HepG2 (cell line): Measurements from ENCODE around the gene INF2. TPM values are rescaled to one million over a fixed set of nuclear protein-coding genes. Genes with fewer than 3 reads are reported as not detected.

ENCODE experiments used
- ARNT2 ChIP-seq: sonication (generic); formaldehyde crosslinking; IDR thresholded peaks from 2 replicates; pipeline ENCODE4 v1.8.0; 2022; ENCODE audit warnings: mild to moderate bottlenecking, low read depth, missing genetic modification reagents, moderate library complexity
- CEBPB ChIP-seq: IDR thresholded peaks from 2 replicates; pipeline ENCODE4 v1.6.1; 2011; ENCODE audit warnings: low read depth, low read length, improper control_type of control experiment, borderline replicate concordance
- CTCF ChIP-seq: sonication (generic); formaldehyde crosslinking; IDR thresholded peaks from 2 replicates; pipeline ENCODE4 v1.5.0; 2020; ENCODE audit warnings: mild to moderate bottlenecking, missing genetic modification reagents, moderate library complexity
- KDM4B ChIP-seq: sonication (generic); formaldehyde crosslinking; IDR thresholded peaks from 2 replicates; pipeline ENCODE4 v1.4.0; 2020; ENCODE audit warnings: missing genetic modification reagents
- KLF16 ChIP-seq, 2 experiments: sonication (generic) in 1 of 2; formaldehyde crosslinking in 1 of 2; IDR thresholded peaks; 2 replicates each; pipeline versions ENCODE4 v1.6.1 to v1.8.0; 2016 to 2023; ENCODE audit warnings: missing genetic modification reagents in 2 of 2, missing compliant biosample characterization in 1 of 2
- MAFK ChIP-seq, 2 experiments: IDR thresholded peaks in 1 of 2; conservative IDR thresholded peaks in 1 of 2; 2 replicates each; pipeline ENCODE4 v1.6.1; 2011; ENCODE audit warnings: improper control_type of control experiment in 2 of 2, low read length in 2 of 2
- NFIC ChIP-seq: IDR thresholded peaks from 2 replicates; pipeline ENCODE4 v1.6.1; 2012; ENCODE audit warnings: mild to moderate bottlenecking, low read length, inconsistent platforms
- PCBP2 ChIP-seq: fragments of 200-400 bp; formaldehyde crosslinking; optimal IDR thresholded peaks from 2 replicates; pipeline ENCODE3; 2018; ENCODE audit warnings: low read length, low read depth; ENCODE audit not compliant: poor library complexity, severe bottlenecking
- SNAI1 ChIP-seq: sonication (generic); formaldehyde crosslinking; IDR thresholded peaks from 2 replicates; pipeline ENCODE4 v1.5.0; 2020; ENCODE audit warnings: mild to moderate bottlenecking, missing genetic modification reagents, borderline replicate concordance
- SNAPC5 ChIP-seq: sonication (generic); formaldehyde crosslinking; IDR thresholded peaks from 2 replicates; pipeline ENCODE4 v1.8.1; 2023; ENCODE audit warnings: mild to moderate bottlenecking, missing genetic modification reagents, borderline replicate concordance
- YEATS4 ChIP-seq: sonication (generic); formaldehyde crosslinking; IDR thresholded peaks from 2 replicates; pipeline ENCODE4 v1.4.0; 2020; ENCODE audit warnings: missing genetic modification reagents, borderline replicate concordance
- ZC3H13 ChIP-seq: sonication (generic); formaldehyde crosslinking; IDR thresholded peaks from 2 replicates; pipeline ENCODE4 v1.8.1; 2023; ENCODE audit warnings: mild to moderate bottlenecking, missing genetic modification reagents, moderate library complexity
- ZFP62 ChIP-seq: sonication (generic); formaldehyde crosslinking; IDR thresholded peaks from 2 replicates; pipeline ENCODE4 v1.4.0; 2020; ENCODE audit warnings: missing genetic modification reagents
- ZNF383 ChIP-seq: sonication (generic); formaldehyde crosslinking; IDR thresholded peaks from 2 replicates; pipeline ENCODE4 v1.4.0; 2020; ENCODE audit warnings: missing genetic modification reagents, mild to moderate bottlenecking, borderline replicate concordance
- ZNF503 ChIP-seq: sonication (generic); formaldehyde crosslinking; IDR thresholded peaks from 2 replicates; pipeline ENCODE4 v1.4.0; 2020; ENCODE audit warnings: missing genetic modification reagents
- ZNF639 ChIP-seq: conservative IDR thresholded peaks from 2 replicates; pipeline ENCODE4 v1.6.1; 2018; ENCODE audit warnings: missing genetic modification reagents
- ZNF687 ChIP-seq: sonication (generic); formaldehyde crosslinking; IDR thresholded peaks from 2 replicates; pipeline ENCODE4 v1.5.1; 2020; ENCODE audit warnings: mild to moderate bottlenecking, missing genetic modification reagents, moderate library complexity
- ZSCAN29 ChIP-seq: sonication (generic); formaldehyde crosslinking; conservative IDR thresholded peaks from 2 replicates; pipeline ENCODE4 v1.4.0; 2020; ENCODE audit warnings: mild to moderate bottlenecking, missing genetic modification reagents
- polyA plus RNA-seq, 8 experiments: library from polyadenylated mRNA; depleted of rRNA in 3 of 8; stranded (reverse) in 7 of 8; unstranded in 1 of 8; fragments of >200 nt; fragmentation: Illumina TruSeq in 4 of 8; extraction: Trizol in 4 of 8; gene quantifications; 2 replicates each; pipeline versions ENCODE4 v1.2.1 to v1.2.3, GENCODE V29; 2011 to 2016; ENCODE audit warnings: low read depth in 4 of 8, missing spikeins in 1 of 8, mixed read lengths in 1 of 8; ENCODE audit not compliant: insufficient read depth in 1 of 8
- total RNA-seq, 5 experiments: library from RNA; depleted of rRNA; stranded (reverse); fragments of >200 nt; fragmentation: Illumina TruSeq; extraction: Trizol; gene quantifications; 2 replicates each; pipeline ENCODE4 v1.2.3, GENCODE V29; 2016; ENCODE audit warnings: low read depth in 1 of 5

INF2 gene
- total and polyA plus RNA-seq, 2 of the 13 experiments (the other 11 are each of a cell fraction or from before 2014, with no cell fraction given): 16.4 to 26.4 TPM

GRCh38 chr14:104665657-104666522 lies 23.5 kb upstream of the INF2 start (continued):
- TF ChIP-seq ZNF503 (CRISPR knock-in tag) (no peak; the same call in 1 of the 2 replicates), YEATS4 (peak; percentile 67), KDM4B (CRISPR knock-in tag) (peak; percentile 12; the same call in 1 of the 2 replicates), ZC3H13 (no peak), ARNT2 (CRISPR knock-in tag) (0 out of 2 replicates have a peak, but pooled peaks have one; percentile 43), CTCF (CRISPR knock-in tag) (peak; percentile 65), ZNF639 (no peak), ZFP62 (CRISPR knock-in tag) (no peak), SNAI1 (CRISPR knock-in tag) (no peak), SNAPC5 (CRISPR knock-in tag) (peak; percentile 90; the same call in 1 of the 2 replicates), NFIC (0 out of 2 replicates have a peak, but pooled peaks have one; percentile 40), ZNF687 (CRISPR knock-in tag) (peak; percentile 94), ZSCAN29 (peak; percentile 65; the same call in 1 of the 2 replicates), KLF16 (CRISPR knock-in tag; IDR thresholded peaks at IDR 0.05) (no peak), PCBP2 (no peak), ZNF383 (CRISPR knock-in tag) (no peak), MAFK (conservative IDR thresholded peaks at IDR 0.05 in 1 of 2, IDR thresholded peaks at IDR 0.05 in 1 of 2; ENCODE audit: low read length in 2 of 2) (no peak), CEBPB (no peak)
